H1 (cell line): ENCODE data around the gene TMEM165. TPM values are rescaled to one million over a fixed set of nuclear protein-coding genes. Genes with fewer than 3 reads are reported as not detected.

Source experiments
- JUND ChIP-seq: IDR thresholded peaks from 2 replicates; pipeline ENCODE4 v1.6.1; 2011; ENCODE audit warnings: mild to moderate bottlenecking, improper control_type of control experiment, low read length
- NRF1 ChIP-seq: IDR thresholded peaks from 2 replicates; pipeline ENCODE4 v1.6.1; 2011; ENCODE audit warnings: mild to moderate bottlenecking, low read depth, low read length, improper control_type of control experiment
- RNF2 ChIP-seq: fragments of 200-900, 300-1000 bp; sonication (generic); IDR thresholded peaks from 2 replicates; pipeline ENCODE4 v1.7.1; 2016; ENCODE audit warnings: borderline replicate concordance, low read depth, mild to moderate bottlenecking, antibody characterized with exemption, low read length; ENCODE audit not compliant: poor library complexity, severe bottlenecking; ENCODE audit errors: missing control alignments
- polyA plus RNA-seq, 7 experiments: library from polyadenylated mRNA; depleted of rRNA in 3 of 7; stranded (reverse) in 5 of 7; unstranded in 2 of 7; fragments of >200 nt in 5 of 7; fragments of 200-250 nt in 2 of 7; gene quantifications; 1 replicate in 5 of 7; 2 replicates in 1 of 7; 4 replicates in 1 of 7; pipeline versions ENCODE4 v1.2.1 to v1.2.3, GENCODE V29; 2011 to 2013; ENCODE audit warnings: missing spikeins in 2 of 7, mixed read lengths in 2 of 7
- total RNA-seq: library from RNA; stranded (reverse); fragmentation: NEBNext Ultra II Directional; extraction: Animal tissue kit (Norgen Biotek cat#: 25700); gene quantifications from 2 replicates; pipeline ENCODE4 v1.2.1, GENCODE V29; 2021

TMEM165 gene
- total and polyA plus RNA-seq, 2 of the 8 experiments (the other 6 are each of a cell fraction or from before 2014, with no cell fraction given) = 85.5 to 125 TPM

GRCh38 chr4:55466001-55466400, 70.2 kb downstream of the TMEM165 start (continued):
- TF ChIP-seq RNF2 = no peak
- no peak for TF ChIP-seq JUND
- TF ChIP-seq NRF1 = no peak
- TF ChIP-seq, all 59 proteins: peak for 0
